Natural killer cell (primary cell): Measurements from ENCODE around the gene CDC6. TPM values are rescaled to one million over a fixed set of nuclear protein-coding genes. Genes with fewer than 3 reads are reported as not detected.

Experiments used
- ATAC-seq, 3 donors: fragments of 150-1000 bp in 2 of 3; fragments of 200-7000 bp in 1 of 3; cut with Tn5 transposase; 1 replicate in 1 of 3; 2 replicates in 2 of 3; pipeline ENCODE4 v1.10.0; 2021; ENCODE audit warnings: mild to moderate bottlenecking in 2 of 3, moderate library complexity in 2 of 3
- DNase-seq, 2 donors: peaks; one replicate each; pipeline versions ENCODE4 v3.0.0 to v3.0.0-alpha.2; 2013 to 2021; ENCODE audit warnings: mixed read lengths in 1 of 2
- H3K27ac ChIP-seq: one replicate; pipeline ENCODE4 v1.5.1; 2013; ENCODE audit warnings: mild to moderate bottlenecking, low read length
- H3K27me3 ChIP-seq: one replicate; pipeline ENCODE4 v1.6.1; 2013; ENCODE audit warnings: low read length; ENCODE audit not compliant: control insufficient read depth, insufficient read depth
- H3K36me3 ChIP-seq: one replicate; pipeline ENCODE4 v1.6.1; 2013; ENCODE audit warnings: low read length; ENCODE audit not compliant: control insufficient read depth, insufficient read depth
- H3K4me1 ChIP-seq: one replicate; pipeline ENCODE4 v1.6.1; 2013; ENCODE audit warnings: low read length; ENCODE audit not compliant: control insufficient read depth, insufficient read depth
- H3K4me3 ChIP-seq: one replicate; pipeline ENCODE4 v1.5.1; 2013; ENCODE audit warnings: low read length
- H3K9me3 ChIP-seq: one replicate; pipeline ENCODE4 v1.6.1; 2013; ENCODE audit warnings: low read length; ENCODE audit not compliant: control insufficient read depth, insufficient read depth
- H3K27ac Mint-ChIP-seq, 2 donors: one replicate each; pipeline ENCODE4 v1.8.0; 2022; ENCODE audit warnings: mild to moderate bottlenecking in 2 of 2, mixed read lengths in 2 of 2, moderate library complexity in 1 of 2
- H3K27me3 Mint-ChIP-seq, 2 donors: one replicate each; pipeline ENCODE4 v1.8.0; 2022; ENCODE audit warnings: low read depth in 2 of 2, mixed read lengths in 2 of 2
- H3K36me3 Mint-ChIP-seq: one replicate; pipeline ENCODE4 v1.8.0; 2022; ENCODE audit warnings: mixed read lengths
- H3K4me1 Mint-ChIP-seq, 2 donors: one replicate each; pipeline ENCODE4 v1.8.0; 2022; ENCODE audit warnings: mixed read lengths in 2 of 2
- H3K4me3 Mint-ChIP-seq: one replicate; pipeline ENCODE4 v1.8.0; 2022; ENCODE audit warnings: mild to moderate bottlenecking, moderate library complexity, mixed read lengths
- H3K9me3 Mint-ChIP-seq, 2 donors: one replicate each; pipeline ENCODE4 v1.8.0; 2022; ENCODE audit warnings: mixed read lengths in 2 of 2
- CTCF ChIP-seq: fragments of 200-600 bp; IDR thresholded peaks from one replicate; pipeline ENCODE4 v1.8.0; 2022; ENCODE audit warnings: antibody characterized with exemption
- WGBS: methylation state at CpG from one replicate; pipeline ENCODE4 v1.1.7; 2013; ENCODE audit warnings: missing lambda C conversion rate; ENCODE audit not compliant: insufficient coverage; 5-methylcytosine and 5-hydroxymethylcytosine counted together
- intact Hi-C: fragments of 100-400 bp; cut with micrococcal nuclease; formaldehyde crosslinking; loops from one replicate; pipeline ENCODE4 v1.14.2; 2022
- total RNA-seq, 4 donors: library from RNA; stranded (reverse); fragments of 120-200 nt in 1 of 4; gene quantifications; one replicate each; pipeline versions ENCODE4 v1.2.3 to v1.2.4, GENCODE V29; 2013 to 2022

The CDC6 gene
- total RNA-seq, 3 donors from 2014 or later (not counting 1 experiment from before 2014, with no cell fraction given), result 3.4 to 4.9 (median 3.8) TPM

GRCh38 chr17:40313668-40314583 is 26.2 kb downstream of the CDC6 start:
- Histone ChIP-seq H3K4me3 (no peak overlapping the region), H3K27ac (no peak overlapping the region), H3K36me3 (no peaks in the 10 kb centered on the region), H3K9me3 (no peaks in the 10 kb centered on the region), H3K4me1 (peaks cover 93% of the 10 kb centered on the region), H3K27me3 (no peaks in the 10 kb centered on the region)
- Mint-ChIP-seq H3K36me3 (no peaks in the 10 kb centered on the region), H3K4me3 (no peak overlapping the region), H3K27me3 (no peaks in the 10 kb centered on the region), H3K4me1 (peaks cover 52 to 79% of the 10 kb centered on the region in 2 donors), H3K27ac (peak overlapping the region; percentile 69 to 78), H3K9me3 (no peaks in the 10 kb centered on the region)
- ATAC-seq, result no peak
- no peak for TF ChIP-seq CTCF
- WGBS, result 95% methylated on average over 3 of the region's 7 CpGs
- intact Hi-C loops, result no loop called here
- DNase-seq, result no peak

GRCh38 chr17:40314584-40314956 is 26.9 kb downstream of the CDC6 start:
- peaks cover 93% of the 10 kb centered on the region for H3K4me1 ChIP-seq
- Mint-ChIP-seq H3K4me1 (peaks cover 59 to 83% of the 10 kb centered on the region in 2 donors), H3K27me3 (no peaks in the 10 kb centered on the region), H3K36me3 (no peaks in the 10 kb centered on the region), H3K9me3 (no peaks in the 10 kb centered on the region), H3K4me3 (no peak overlapping the region), H3K27ac (peak overlapping the region; percentile 69 to 78)
- no peaks in the 10 kb centered on the region for H3K27me3 ChIP-seq
- no peaks in the 10 kb centered on the region for H3K9me3 ChIP-seq
- H3K36me3 ChIP-seq, result no peaks in the 10 kb centered on the region
- DNase-seq (peak; percentile 72 to 91), ATAC-seq (peak; percentile 22 to 44 (median 28))
- 29% methylated on average over 3 of the region's 3 CpGs for WGBS
- intact Hi-C loops, result no loop called here
- no peak overlapping the region for H3K27ac ChIP-seq
- no peak overlapping the region for H3K4me3 ChIP-seq
- TF ChIP-seq CTCF, result no peak

GRCh38 chr17:40315206-40315605 is 27.5 kb downstream of the CDC6 start:
- Mint-ChIP-seq H3K4me1 (peaks cover 65 to 83% of the 10 kb centered on the region in 2 donors), H3K4me3 (no peak overlapping the region), H3K27ac (peak overlapping the region; percentile 69 to 78), H3K9me3 (no peaks in the 10 kb centered on the region), H3K36me3 (no peaks in the 10 kb centered on the region), H3K27me3 (no peaks in the 10 kb centered on the region)
- Histone ChIP-seq H3K27me3 (no peaks in the 10 kb centered on the region), H3K9me3 (no peaks in the 10 kb centered on the region), H3K4me1 (peaks cover 93% of the 10 kb centered on the region), H3K27ac (no peak overlapping the region), H3K36me3 (no peaks in the 10 kb centered on the region), H3K4me3 (no peak overlapping the region)
- TF ChIP-seq CTCF, result no peak
- WGBS, result 91% methylated on average over 3 of the region's 3 CpGs
- intact Hi-C loops, result no loop called here
- no peak for ATAC-seq
- peak in 1 of 2 donors; percentile 11 for DNase-seq
